ENCODE results near the gene PRKCE.
A peak's percentile ranks its signal among the peaks of the same experiment; 100 is the strongest.
"Not testable (repeated sequence)": the region's sequence is repeated elsewhere in the genome, so short reads cannot be mapped to it uniquely, and the experiment has no call there.

PRKCE gene

DNA sequence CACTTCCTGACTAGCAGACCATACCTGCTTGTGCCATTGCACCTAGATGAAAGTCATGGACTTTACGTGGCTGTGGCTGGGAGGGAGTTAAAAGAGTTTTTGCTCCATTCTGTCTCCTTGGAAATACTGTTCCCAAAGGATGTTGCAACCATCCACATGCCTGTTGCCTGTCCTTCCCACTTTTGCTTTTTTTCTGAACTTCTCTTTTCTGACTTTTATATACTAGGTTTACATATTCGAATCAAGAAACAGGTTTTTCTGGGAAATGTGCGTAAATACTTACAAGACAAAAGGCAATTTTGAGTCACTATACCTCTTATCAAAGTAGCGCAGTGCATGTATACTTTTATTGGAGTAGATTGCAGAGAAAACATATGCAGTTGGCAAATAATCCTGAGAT, 244.8 kb downstream of the PRKCE start:
- DNase-seq, result no peak

DNA sequence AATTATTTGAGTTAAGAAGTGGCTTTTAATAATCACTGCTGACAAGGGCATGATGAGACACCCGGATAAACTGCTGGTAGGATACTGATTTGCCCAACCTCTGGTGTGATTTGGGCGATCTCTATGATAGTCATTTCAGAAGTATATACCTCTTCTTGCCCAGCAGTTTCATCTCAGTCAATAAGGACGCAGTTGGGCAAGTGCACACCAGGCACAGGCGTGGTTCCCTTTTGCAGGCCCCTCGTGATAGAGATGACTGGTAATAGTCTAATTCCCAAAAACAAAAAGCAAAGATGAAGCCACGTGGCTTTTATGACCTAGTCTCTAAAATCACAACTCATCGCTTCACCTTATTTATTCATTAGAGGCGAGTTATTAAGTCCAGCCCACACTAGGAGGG, 246.4 kb downstream of the PRKCE start:
- DNase-seq, result no peak

DNA sequence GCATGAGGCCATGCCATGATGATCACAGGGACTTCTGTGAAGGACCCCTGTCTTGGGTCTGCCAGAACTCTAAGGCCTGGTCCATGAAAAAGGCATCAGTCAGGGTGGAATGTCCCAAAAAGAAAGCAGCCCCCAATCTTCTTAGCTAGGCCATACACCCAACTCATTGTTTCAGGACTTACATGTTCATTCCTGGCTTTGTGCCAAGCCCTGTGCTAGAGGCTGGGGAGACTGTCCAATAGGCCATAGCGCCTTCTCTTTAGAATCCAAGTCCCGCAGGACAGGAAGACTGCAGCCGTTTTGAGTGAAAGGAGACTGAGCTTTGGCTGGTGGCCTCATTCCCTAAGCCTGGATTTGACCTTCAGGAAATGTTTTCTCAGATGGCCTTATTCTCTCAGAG, 247.3 kb downstream of the PRKCE start:
- no peak for DNase-seq

DNA sequence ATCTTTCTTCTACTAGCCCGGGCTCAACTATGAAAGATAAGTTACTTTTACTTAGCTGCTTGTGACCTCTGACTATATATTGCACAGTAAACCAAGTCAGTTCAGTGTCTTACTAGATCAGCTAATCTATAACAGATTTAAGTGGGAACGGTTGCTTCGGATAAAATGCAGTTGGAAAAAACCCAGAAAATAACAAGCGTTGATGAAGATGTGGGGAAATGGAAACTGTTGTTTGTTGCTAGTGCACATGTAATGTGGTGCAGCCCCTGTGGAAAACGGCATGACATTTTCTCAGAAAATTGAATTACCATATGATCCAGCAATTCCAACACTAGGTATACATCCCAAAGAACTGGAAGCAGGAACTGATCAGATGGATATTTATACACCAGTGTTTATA, 248.5 kb downstream of the PRKCE start:
- DNase-seq, result no peak

DNA sequence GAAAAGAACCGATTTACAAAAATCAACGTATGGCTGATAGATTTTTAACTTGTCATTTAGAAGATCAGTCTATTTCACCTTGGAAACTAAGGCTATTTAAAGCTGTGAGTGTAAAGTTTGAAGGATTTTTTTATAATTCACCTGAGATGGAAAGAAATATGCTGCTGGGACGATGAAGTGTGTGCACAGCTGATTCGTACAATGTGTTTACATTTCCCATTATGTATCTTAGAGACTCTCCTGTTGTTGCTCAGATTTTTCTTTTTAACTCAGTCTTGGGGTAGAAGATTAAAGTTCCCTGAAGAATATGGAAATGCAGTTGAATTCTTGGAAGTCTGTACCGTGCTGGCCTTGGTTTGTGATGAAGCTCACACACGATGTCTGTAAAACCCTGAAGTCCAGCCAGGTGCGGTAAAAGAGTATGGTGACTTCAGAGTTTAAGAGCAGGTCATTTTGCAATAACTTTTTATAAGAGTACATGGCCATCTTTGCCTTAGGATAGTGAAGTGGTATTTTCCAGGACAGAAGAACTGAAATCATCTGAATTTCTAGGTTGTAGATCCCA, 250.1 kb downstream of the PRKCE start:
- DNase-seq, result no peak

DNA sequence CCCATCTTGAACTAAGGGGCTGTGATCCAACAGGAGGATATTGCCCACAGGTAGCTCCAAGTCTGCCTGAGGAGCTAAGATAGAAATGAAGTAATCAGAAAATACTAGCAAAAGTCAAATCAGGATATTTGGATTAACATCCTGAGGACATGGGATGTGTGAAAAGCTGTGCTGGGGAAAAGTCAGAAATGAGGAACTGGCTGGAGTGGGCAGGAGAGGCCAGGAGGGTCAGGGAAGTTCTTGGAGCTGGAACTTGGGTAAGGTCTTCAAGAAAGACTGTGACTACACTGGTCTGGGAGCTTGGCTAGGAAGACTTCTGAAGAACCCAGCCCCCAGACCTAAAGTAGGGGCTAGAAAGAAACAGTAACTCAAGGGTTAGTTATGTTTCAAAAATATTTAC, 250.9 kb downstream of the PRKCE start:
- DNase-seq, result no peak

DNA sequence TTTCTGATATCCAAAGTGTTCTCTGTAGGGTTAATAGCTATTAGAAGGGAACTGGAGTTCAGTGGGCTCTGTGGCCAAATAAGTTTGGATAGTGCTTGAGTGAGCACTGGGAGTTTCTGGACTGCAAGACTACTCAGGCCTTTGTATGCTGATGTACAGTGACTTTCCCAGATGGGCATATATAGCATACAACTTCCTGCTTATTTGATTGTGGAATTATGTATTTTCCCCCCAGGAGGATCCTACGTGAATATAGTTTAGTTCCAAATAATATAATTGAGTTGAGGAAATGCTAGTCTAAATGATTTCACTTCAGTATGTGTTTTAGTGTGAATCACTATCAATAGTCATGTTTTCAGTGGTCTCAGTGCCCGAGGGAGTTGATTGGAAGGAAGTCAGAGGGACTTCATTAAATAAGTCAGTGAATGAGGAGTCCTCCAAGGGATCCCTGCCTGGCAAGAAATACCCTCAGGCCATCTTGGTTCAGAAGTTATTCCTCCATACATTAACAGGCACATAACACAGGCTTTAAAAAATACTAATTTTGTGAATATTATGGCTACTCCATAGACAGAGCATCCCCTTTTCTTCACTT, 251.4 kb downstream of the PRKCE start:
- no peak for DNase-seq

DNA sequence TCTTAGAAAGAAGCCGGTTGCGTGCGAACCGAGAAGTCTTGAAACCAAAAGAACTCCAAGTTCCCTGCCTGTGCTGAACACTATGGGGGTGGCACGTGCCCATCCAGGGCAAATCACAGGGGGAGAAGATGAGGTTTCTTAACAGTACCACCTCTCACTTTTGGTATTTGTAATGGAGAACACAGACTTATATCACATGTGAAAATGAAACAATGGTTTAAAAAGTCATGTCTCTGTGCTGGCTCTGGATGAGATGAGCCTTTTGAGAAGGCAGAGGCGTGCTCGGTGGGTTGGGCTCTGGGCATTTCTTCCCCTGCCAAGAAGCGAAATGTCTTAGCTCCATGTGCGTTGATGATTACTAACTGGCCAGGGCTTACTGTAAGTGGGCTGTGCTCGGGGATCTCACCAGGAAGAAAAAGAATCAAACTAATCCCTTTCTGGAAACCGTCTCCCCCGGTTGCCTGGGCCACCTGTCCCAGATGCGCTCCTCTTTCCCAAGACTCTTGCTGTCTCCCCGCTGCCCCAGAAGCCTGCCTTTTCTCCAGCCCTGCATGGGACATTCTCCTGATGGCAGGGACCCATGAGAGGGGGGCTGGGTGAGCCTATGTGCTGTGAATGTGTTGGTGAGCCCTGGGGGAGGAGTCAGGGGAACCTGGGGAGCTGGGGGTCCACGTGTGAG, 252.9 kb downstream of the PRKCE start:
- no peak for DNase-seq

DNA sequence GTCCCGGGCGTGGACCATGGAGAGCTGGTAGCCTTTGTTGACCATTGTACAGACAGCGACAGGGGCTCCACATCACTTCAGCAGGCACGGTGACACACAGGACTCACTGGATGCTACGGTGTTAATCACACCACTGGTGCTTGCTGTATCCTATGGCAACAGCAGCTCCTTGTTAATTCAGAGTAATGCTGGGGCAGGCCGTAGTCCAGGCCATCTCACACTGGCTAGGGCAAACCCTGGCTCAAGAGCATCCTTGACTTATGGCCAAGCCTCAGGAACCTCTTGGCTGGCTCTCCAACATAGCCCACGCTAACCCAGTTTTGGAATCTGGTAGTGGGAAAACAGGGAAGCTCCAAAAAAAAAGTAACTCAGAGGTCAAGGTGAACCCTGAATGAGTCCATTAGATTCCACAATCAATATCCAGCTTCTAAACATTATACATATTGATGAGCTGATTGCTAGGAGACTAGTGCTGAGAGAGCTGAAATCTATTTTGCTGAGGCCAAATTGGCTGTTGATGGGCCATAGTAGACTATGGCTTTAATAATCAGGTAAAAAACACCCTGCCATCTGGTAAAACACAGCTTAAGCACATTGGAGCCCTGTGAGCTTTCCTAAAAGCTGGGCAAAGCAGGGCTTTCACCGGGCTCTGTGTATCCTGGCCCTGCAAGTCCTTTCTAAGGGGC, 253.6 kb downstream of the PRKCE start:
- DNase-seq, result no peak

DNA sequence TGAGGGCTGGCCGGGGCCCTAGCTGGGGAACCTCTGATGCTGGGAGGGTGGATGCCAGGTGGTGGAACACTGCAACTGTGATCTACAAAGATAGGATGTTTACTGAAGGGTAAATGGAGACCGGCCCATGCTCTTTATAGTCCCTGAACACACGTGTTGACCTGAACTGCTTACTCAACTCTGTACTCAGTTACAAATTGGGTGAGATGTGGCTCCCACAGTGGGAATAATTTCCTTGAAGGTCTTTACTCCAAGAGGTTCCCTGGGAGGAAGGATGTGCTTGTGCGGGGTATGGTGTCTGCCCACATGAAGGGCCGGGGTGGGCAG, 254.1 kb downstream of the PRKCE start:
- DNase-seq, result no peak

DNA sequence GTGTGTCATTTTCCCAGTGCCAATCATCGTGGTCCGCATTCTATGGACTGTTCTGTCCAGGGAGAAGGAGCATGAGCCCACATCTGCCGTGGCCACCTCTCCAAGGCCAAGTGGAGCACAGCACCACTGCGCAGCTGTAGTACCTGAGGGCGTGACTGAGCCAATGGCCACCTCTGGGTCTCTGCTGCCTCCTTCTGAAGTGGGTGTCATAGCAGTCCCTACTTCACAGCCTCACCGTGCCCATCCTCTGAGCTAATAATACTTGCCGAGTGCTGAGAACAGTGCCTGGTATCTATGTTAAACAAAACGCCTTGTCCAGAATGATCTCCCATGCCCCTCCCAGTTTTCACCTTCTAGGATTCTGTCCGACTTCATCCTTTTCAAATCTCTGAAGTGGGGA, 256.1 kb downstream of the PRKCE start:
- DNase-seq, result no peak

DNA sequence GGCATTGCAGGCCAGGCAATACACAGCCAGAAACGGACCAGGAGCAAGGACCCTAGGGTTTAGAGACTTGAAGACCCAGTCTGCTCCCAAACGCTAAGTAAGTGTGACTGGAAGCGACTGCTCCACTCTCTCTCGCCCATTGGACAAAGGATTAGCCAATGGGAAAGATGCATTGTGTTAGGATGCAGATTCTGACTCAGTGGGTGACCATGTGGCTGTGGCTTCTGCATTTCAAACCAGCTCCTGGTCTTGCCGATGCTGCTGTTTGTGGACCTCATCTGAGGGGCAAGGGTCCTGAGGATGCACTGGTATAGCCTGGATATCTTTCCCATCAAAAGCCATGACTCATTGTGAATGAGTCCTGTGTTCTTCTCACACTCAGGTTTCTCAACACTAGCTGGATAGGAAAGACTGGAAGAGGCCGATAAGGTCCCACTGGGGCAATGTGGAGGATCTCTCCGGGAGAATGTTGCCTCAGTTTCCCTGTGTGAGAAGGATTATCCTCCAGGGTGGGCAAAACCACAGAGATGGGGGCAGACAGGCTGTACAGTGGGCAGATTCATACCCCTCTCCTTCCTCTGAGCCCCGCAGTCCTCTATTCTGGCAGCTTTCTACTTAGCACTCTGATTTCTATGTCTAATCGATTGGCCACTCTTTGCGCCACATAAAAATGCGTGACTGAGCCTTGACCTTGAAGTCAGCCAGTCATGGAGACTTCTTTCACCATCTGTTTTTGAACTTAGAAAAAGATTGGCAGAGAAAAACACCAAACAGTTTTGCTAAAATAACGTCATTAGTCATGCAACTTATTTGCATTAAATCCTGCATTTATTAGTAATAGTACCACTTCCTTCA, 257.1 kb downstream of the PRKCE start:
- no peak for DNase-seq

DNA sequence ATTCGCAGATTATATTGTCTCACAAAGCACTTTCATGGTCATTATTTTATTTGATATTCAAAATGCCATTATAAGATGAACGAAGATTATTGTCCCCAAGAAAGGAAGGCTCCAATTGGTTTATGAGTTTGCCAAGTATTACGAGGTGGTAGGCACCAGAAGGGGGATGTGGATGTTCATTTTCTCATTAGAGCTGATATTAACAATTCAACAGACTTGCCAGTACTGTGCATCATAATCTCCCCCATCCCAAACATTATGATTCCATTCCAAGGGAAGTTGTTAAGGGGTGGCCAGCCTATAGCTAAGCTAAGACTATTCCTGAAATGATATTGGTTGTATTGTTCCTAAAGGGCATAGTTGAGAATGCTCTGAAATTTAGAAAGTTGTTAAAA, 257.7 kb downstream of the PRKCE start:
- DNase-seq, result no peak

DNA sequence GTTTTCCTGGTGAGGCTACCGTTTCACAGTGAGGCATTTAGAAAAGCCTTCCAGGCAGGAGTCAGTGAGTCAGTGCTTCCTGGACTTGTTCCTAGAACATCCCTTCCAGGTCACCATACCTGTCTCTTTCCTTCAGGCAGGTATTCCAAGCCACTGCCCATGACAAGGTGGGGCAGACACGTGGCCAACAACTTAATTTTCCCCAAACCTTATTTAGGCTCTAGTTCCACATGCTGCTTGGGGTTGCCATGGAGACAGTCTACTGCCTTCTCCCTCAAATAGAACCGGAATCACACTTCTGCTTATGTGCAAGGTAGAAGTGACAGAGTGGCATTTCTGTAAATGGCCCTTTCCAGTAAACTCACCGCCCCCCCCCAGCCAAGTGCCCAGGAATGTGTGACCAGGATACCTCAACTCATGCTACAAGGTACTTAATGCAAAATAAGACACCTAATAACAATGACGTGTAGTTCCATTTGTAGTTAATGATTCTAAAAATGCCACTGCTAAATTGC, 258.3 kb downstream of the PRKCE start:
- no peak for DNase-seq

DNA sequence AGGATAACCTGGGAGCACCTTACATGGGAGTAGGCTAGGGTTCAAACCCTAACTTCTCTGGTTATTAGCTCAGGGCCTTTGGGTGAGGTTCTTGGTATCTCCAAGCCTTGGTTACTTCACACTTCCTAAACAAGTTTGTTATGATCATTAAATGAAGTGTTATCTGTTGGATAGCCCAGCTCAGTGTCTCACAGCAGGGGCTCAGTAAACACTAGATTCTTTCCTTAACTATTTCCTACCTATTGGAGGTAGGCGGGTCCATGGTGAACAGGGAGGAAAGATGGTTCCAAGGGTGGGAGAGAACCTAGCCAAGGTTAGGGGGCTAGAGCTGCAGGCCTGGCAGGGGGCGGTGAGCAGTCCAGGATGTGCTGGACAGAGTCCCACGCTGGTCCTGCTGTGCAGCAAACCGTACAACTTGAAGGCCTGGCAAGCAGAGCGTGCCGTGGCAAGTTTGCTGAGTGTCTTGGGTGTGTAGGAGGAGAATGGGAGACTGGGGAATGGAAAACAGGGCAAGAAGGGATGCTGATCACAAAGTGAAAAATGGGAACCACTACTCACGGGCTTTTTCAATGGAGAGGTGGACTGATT, 259.1 kb downstream of the PRKCE start:
- no peak for DNase-seq

DNA sequence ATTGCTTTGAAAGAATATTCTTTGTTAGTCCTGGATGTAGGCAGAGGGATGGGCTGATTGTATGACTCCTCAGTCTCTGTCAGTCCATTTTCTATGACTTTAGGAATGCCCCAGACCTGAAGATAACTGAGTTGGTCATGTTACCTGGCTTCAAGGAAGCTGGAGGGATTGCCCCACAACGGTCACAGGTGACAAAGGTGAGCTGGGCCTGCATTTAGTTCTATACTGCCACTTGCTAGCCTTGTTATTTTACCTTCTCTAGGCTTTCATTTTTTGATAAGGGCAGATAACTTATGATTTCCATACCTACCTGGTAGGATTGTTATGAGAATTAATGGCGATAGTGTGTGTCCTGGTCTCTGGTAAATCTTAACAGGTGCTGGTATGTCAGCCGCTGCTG, 260.1 kb downstream of the PRKCE start:
- no peak for DNase-seq

DNA sequence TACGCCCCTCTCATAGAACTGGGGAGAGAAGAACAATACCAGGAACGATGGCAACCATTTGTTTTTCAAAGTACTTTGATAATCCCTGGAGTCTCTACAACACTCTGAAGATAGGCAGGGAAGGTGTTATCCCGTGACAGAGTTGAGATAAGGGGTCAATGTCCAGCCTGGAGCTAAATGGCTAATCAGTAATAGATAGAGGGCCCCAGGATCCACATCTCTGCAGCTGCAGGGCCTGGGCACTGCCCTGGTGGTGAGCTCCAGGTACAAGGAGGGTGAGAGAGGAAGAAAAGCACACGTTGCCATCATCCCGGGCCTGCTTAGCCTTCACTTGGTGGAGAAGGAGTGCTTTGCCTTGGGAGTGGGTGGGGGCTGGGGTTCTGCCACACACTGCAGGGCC, 260.6 kb downstream of the PRKCE start:
- DNase-seq, result no peak

DNA sequence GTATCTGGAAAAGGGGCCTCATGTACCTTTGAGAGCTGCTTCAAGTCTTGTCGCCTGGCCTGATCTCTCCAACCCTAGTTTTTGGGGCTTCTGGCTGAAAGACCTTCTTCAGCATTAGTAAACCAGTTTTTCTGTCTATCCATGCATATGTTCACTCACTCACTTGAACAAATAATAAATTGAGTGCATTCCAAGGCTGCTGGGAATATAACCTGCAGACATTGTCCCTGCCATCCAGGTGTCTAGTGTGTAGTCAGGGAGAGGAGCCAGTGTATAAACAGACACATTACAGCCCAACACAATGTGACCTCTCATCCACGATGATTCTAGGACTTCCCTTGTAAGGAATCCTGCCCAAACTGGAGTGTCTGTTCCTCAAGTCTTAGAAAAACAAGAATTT, 262.1 kb downstream of the PRKCE start:
- no peak for DNase-seq

DNA sequence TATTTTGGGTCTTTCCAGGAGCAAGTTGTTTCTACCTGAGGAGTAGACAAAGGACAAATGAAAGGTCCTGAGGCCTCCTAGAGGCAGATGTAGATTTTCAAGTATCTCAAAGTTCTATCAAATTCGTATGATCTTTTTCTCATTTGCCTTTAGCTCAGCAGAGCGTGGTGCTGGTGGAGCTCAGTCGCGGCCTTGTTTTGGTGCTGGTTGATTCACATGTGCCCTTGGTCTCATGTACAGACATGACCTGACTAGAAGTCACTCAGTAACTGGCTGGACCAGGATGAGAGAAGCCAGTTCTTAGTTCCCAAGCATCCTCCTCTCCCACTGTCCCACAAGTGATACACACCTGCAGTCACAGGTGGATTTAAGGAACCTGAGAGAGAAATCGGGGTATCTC, 264.0 kb downstream of the PRKCE start:
- DNase-seq, result no peak

DNA sequence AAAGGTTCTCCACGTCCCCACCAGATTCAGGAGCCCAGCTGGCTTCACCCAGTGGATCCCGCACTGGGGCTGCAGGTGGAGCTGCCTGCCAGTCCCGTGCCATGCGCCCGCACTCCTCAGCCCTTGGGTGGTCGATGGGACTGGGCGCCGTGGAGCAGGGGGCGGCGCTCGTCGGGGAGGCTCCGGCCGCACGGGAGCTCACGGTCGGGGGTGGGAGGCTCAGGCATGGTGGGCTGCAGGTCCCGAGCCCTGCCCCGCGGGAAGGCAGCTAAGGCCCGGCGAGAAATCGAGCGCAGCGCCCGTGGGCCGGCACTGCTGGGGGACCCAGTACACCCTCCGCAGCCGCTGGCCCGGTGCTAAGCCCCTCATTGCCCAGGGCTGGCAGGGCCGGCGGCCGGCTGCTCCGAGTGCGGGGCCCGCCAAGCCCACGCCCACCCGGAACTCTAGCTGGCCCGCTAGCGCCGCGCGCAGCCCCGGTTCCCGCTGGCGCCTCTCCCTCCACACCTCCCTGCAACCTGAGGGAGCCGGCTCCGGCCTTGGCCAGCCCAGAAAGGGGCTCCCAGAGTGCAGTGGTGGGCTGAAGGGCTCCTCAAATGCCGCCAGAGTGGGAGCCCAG, 266.2 kb downstream of the PRKCE start:
- DNase-seq, result not testable (repeated sequence)

DNA sequence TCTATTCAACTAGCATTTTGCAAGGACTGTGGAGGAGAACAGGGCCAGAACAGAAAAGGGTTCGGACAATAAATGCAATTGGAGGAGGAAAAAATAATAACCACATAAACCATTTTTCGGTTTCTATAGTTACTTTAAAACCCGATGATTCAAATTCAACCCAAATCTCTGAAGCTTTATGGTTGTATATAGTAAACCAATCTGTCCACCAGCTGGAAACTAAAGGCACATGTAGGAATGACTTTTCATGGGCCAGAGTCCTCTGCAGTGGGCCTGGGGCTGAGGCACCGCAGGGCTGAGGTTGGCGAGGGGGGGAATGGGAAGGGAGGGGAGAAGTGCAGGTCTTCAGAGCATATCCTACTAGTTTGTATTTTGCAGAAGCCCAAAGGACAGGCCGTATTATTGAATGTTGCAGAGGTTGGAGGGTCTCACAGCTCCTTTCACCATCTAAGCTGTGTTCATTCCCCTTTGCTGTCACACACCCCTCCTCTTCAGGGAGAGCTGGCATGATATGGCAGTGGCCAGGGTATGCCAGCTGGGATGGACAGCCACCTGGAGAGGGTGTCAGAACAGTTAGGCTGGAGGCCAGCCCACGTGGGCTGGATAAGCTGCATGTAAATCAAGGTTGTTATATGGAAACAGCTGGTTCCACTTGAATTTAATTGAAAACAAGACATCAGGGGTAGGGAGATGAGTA, 267.1 kb downstream of the PRKCE start:
- DNase-seq, result peak in 1 of 2 experiments; percentile 27
